Loucy (cell line): ENCODE data around the gene IL1F10.

Experiments
- CTCF ChIP-seq: fragments of 200-600 bp; sonication (generic); conservative IDR thresholded peaks from 2 replicates; pipeline ENCODE4 v1.5.1; 2014; ENCODE audit warnings: mild to moderate bottlenecking, antibody characterized with exemption, low read length
- EZH2phosphoT487 ChIP-seq: fragments of 200-600 bp; IDR thresholded peaks from 2 replicates; pipeline ENCODE4 v1.6.1; 2018; ENCODE audit warnings: antibody characterized with exemption, mild to moderate bottlenecking, moderate library complexity, borderline replicate concordance

- TF ChIP-seq CTCF (no peak), EZH2phosphoT487 (no peak)
These were observed 46.5 kb upstream of the IL1F10 start for GRCh38 chr2:113021312-113021711.
